IPS-20b (cell line): ENCODE results near the gene ABI3.
"Not testable (repeated sequence)": the region's sequence is repeated elsewhere in the genome, so short reads cannot be mapped to it uniquely, and the experiment has no call there.

Source experiments
- H3K27ac ChIP-seq: one replicate; pipeline ENCODE4 v1.5.1; 2013; ENCODE audit warnings: low read length
- H3K27me3 ChIP-seq: 2 replicates; pipeline ENCODE4 v1.6.1; 2013; ENCODE audit warnings: mild to moderate bottlenecking, low read length, inconsistent platforms; ENCODE audit not compliant: insufficient read depth
- H3K36me3 ChIP-seq: 2 replicates; pipeline ENCODE4 v1.6.1; 2013; ENCODE audit warnings: low read depth, mild to moderate bottlenecking, inconsistent platforms, low read length, moderate library complexity; ENCODE audit not compliant: insufficient read depth
- H3K4me1 ChIP-seq: 2 replicates; pipeline ENCODE4 v1.6.1; 2013; ENCODE audit warnings: mild to moderate bottlenecking, control low read depth, inconsistent platforms, low read length, moderate library complexity; ENCODE audit not compliant: insufficient read depth
- H3K4me3 ChIP-seq: 2 replicates; pipeline ENCODE4 v1.5.1; 2013; ENCODE audit warnings: mild to moderate bottlenecking, low read length, inconsistent platforms
- H3K9ac ChIP-seq: 2 replicates; pipeline ENCODE4 v1.6.1; 2013; ENCODE audit warnings: low read depth, mild to moderate bottlenecking, inconsistent platforms, low read length, moderate library complexity
- H3K9me3 ChIP-seq: 2 replicates; pipeline ENCODE4 v1.6.1; 2013; ENCODE audit warnings: mild to moderate bottlenecking, low read depth, low read length, inconsistent platforms; ENCODE audit not compliant: insufficient read depth

The ABI3 gene

GRCh38 chr17:49184522-49184921, 26.0 kb upstream of the ABI3 start:
- H3K9me3 ChIP-seq, H3K27ac ChIP-seq, H3K36me3 ChIP-seq, H3K9ac ChIP-seq, H3K4me3 ChIP-seq, H3K27me3 ChIP-seq, H3K4me1 ChIP-seq: not testable (repeated sequence)

- not testable (repeated sequence) for H3K4me3 ChIP-seq, H3K9me3 ChIP-seq, H3K27ac ChIP-seq, H3K36me3 ChIP-seq, H3K9ac ChIP-seq, H3K4me1 ChIP-seq, H3K27me3 ChIP-seq
Observed at GRCh38 chr17:49185381-49185780, 25.1 kb upstream of the ABI3 start.

GRCh38 chr17:49187301-49187700, 23.2 kb upstream of the ABI3 start:
- no peak overlapping the region for H3K4me3 ChIP-seq
- no peak overlapping the region for H3K27ac ChIP-seq
- H3K4me1 ChIP-seq, result no peaks in the 10 kb centered on the region
- no peak overlapping the region for H3K9ac ChIP-seq
- H3K9me3 ChIP-seq, result peaks cover 5% of the 10 kb centered on the region
- H3K36me3 ChIP-seq, result no peaks in the 10 kb centered on the region
- H3K27me3 ChIP-seq, result no peaks in the 10 kb centered on the region

- no peak overlapping the region for H3K27ac ChIP-seq
- H3K4me1 ChIP-seq, result no peaks in the 10 kb centered on the region
- no peak overlapping the region for H3K4me3 ChIP-seq
- no peak overlapping the region for H3K9ac ChIP-seq
- no peaks in the 10 kb centered on the region for H3K36me3 ChIP-seq
- H3K9me3 ChIP-seq, result peaks cover under 1% of the 10 kb centered on the region
- no peaks in the 10 kb centered on the region for H3K27me3 ChIP-seq
Observed at GRCh38 chr17:49190932-49191331, 19.6 kb upstream of the ABI3 start.

- H3K9me3 ChIP-seq, result no peaks in the 10 kb centered on the region
- peak overlapping the region; percentile 88; the same call in 1 of the 2 replicates for H3K9ac ChIP-seq
- H3K27ac ChIP-seq, result peak overlapping the region; percentile 86
- H3K36me3 ChIP-seq, result no peaks in the 10 kb centered on the region
- no peaks in the 10 kb centered on the region for H3K27me3 ChIP-seq
- H3K4me3 ChIP-seq, result peak overlapping the region; percentile 67
- no peaks in the 10 kb centered on the region for H3K4me1 ChIP-seq
Observed at GRCh38 chr17:49191409-49191916, 19.0 kb upstream of the ABI3 start.

- H3K4me3 ChIP-seq, result peak overlapping the region; percentile 67
- H3K27me3 ChIP-seq, result no peaks in the 10 kb centered on the region
- H3K9ac ChIP-seq, result peak overlapping the region; percentile 88
- no peaks in the 10 kb centered on the region for H3K4me1 ChIP-seq
- H3K36me3 ChIP-seq, result no peaks in the 10 kb centered on the region
- H3K9me3 ChIP-seq, result no peaks in the 10 kb centered on the region
- H3K27ac ChIP-seq, result peak overlapping the region; percentile 86
Observed at GRCh38 chr17:49191917-49192741, 18.4 kb upstream of the ABI3 start.

GRCh38 chr17:49193513-49194296, 16.8 kb upstream of the ABI3 start:
- Histone ChIP-seq H3K27me3 (no peaks in the 10 kb centered on the region), H3K9me3 (no peaks in the 10 kb centered on the region), H3K4me1 (no peaks in the 10 kb centered on the region), H3K4me3 (peak overlapping the region; percentile 67), H3K9ac (peak overlapping the region; percentile 88; the same call in 1 of the 2 replicates), H3K27ac (no peak overlapping the region), H3K36me3 (no peaks in the 10 kb centered on the region)

GRCh38 chr17:49194297-49194607, 16.3 kb upstream of the ABI3 start:
- Histone ChIP-seq H3K27ac (no peak overlapping the region), H3K27me3 (no peaks in the 10 kb centered on the region), H3K4me1 (no peaks in the 10 kb centered on the region), H3K9me3 (no peaks in the 10 kb centered on the region), H3K36me3 (no peaks in the 10 kb centered on the region), H3K4me3 (peak overlapping the region; percentile 67; the same call in 1 of the 2 replicates), H3K9ac (no peak overlapping the region; the same call in 1 of the 2 replicates)

GRCh38 chr17:49195751-49196150, 14.8 kb upstream of the ABI3 start:
- no peak overlapping the region for H3K9ac ChIP-seq
- H3K4me1 ChIP-seq, result no peaks in the 10 kb centered on the region
- no peaks in the 10 kb centered on the region for H3K27me3 ChIP-seq
- H3K9me3 ChIP-seq, result no peaks in the 10 kb centered on the region
- H3K27ac ChIP-seq, result no peak overlapping the region
- no peak overlapping the region for H3K4me3 ChIP-seq
- no peaks in the 10 kb centered on the region for H3K36me3 ChIP-seq

GRCh38 chr17:49196520-49196919, 14.0 kb upstream of the ABI3 start:
- no peaks in the 10 kb centered on the region for H3K27me3 ChIP-seq
- H3K9ac ChIP-seq, result no peak overlapping the region
- H3K36me3 ChIP-seq, result no peaks in the 10 kb centered on the region
- H3K9me3 ChIP-seq, result no peaks in the 10 kb centered on the region
- H3K27ac ChIP-seq, result no peak overlapping the region
- no peak overlapping the region for H3K4me3 ChIP-seq
- no peaks in the 10 kb centered on the region for H3K4me1 ChIP-seq

GRCh38 chr17:49197346-49197998, 13.0 kb upstream of the ABI3 start:
- H3K36me3 ChIP-seq, result no peaks in the 10 kb centered on the region
- H3K4me3 ChIP-seq, result no peak overlapping the region
- no peak overlapping the region for H3K9ac ChIP-seq
- no peaks in the 10 kb centered on the region for H3K4me1 ChIP-seq
- H3K27me3 ChIP-seq, result peaks cover 4% of the 10 kb centered on the region; the same call in 1 of the 2 replicates
- no peak overlapping the region for H3K27ac ChIP-seq
- no peaks in the 10 kb centered on the region for H3K9me3 ChIP-seq
